Measurements from ENCODE around the gene UGCG. TPM values are rescaled to one million over a fixed set of nuclear protein-coding genes. Genes with fewer than 3 reads are reported as not detected.

UGCG gene
- total and polyA plus RNA-seq, 9 of the 15 experiments (the other 6 are each of a cell fraction or from before 2014, with no cell fraction given), result 20.0 to 40.3 (median 29.2) TPM

GRCh38 chr9:111897601-111898137, 1.1 kb downstream of the UGCG start (continued):
- TF ChIP-seq JUN (IDR thresholded peaks at IDR 0.05; ENCODE audit: borderline replicate concordance, low read depth, low read length), result 0 out of 2 replicates have a peak, but pooled peaks have one; percentile 15
- no peak; the same call in 1 of the 2 replicates for TF ChIP-seq JUN (CRISPR knock-in tag; IDR thresholded peaks at IDR 0.05; ENCODE audit: borderline replicate concordance)
- TF ChIP-seq ELF1 (tag; IDR thresholded peaks at IDR 0.05), result no peak
- TF ChIP-seq JUND (IDR thresholded peaks at IDR 0.05; ENCODE audit: borderline replicate concordance, low read depth, low read length), result no peak
- no peak; the same call in 2 of the 3 replicates for TF ChIP-seq JUND (tag; IDR thresholded peaks at IDR 0.05; ENCODE audit: borderline replicate concordance, low read depth, low read length)
- no peak for TF ChIP-seq THAP7 (CRISPR knock-in tag; IDR thresholded peaks at IDR 0.05)
- no peak for TF ChIP-seq KAT2B (IDR thresholded peaks at IDR 0.05; ENCODE audit: low read depth, low read length)
- no peak for TF ChIP-seq HMG20B (CRISPR knock-in tag; IDR thresholded peaks at IDR 0.05)
- TF ChIP-seq CREB3L1 (IDR thresholded peaks at IDR 0.05; ENCODE audit: borderline replicate concordance, low read depth), result peak; percentile 29; the same call in 1 of the 2 replicates
- TF ChIP-seq XRCC3 (IDR thresholded peaks at IDR 0.05), result 0 out of 2 replicates have a peak, but pooled peaks have one; percentile 61
- TF ChIP-seq SMAD4 (CRISPR knock-in tag; conservative IDR thresholded peaks at IDR 0.05), result no peak
- TF ChIP-seq NCOA1 (IDR thresholded peaks at IDR 0.05; ENCODE audit: low read depth), result 0 out of 2 replicates have a peak, but pooled peaks have one; percentile 6
- peak; percentile 96 for TF ChIP-seq ZNF316 (IDR thresholded peaks at IDR 0.05)
- no peak for TF ChIP-seq PPARD (CRISPR knock-in tag; IDR thresholded peaks at IDR 0.05)
- no peak for TF ChIP-seq TEAD4 (IDR thresholded peaks at IDR 0.05; ENCODE audit: low read length)
- no peak for TF ChIP-seq TEAD4 (CRISPR knock-in tag; IDR thresholded peaks at IDR 0.05; ENCODE audit: borderline replicate concordance)
- 0 out of 2 replicates have a peak, but pooled peaks have one; percentile 8 for TF ChIP-seq FOSL1 (tag; conservative IDR thresholded peaks at IDR 0.05)
- no peak for TF ChIP-seq ZKSCAN3 (CRISPR knock-in tag; IDR thresholded peaks at IDR 0.05)
- no peak for TF ChIP-seq RBM25 (IDR thresholded peaks at IDR 0.05; ENCODE audit: low read depth, low read length, severe bottlenecking)
- no peak for TF ChIP-seq ZNF280B (CRISPR knock-in tag; IDR thresholded peaks at IDR 0.05)
- TF ChIP-seq FOXK1 (CRISPR knock-in tag; IDR thresholded peaks at IDR 0.05; ENCODE audit: borderline replicate concordance), result 0 out of 2 replicates have a peak, but pooled peaks have one; percentile 60
